Fibroblast of villous mesenchyme (primary cell): ENCODE measurements around the gene MAML2. TPM values are rescaled to one million over a fixed set of nuclear protein-coding genes. Genes with fewer than 3 reads are reported as not detected.

Source experiments
- DNase-seq: peaks from one replicate; pipeline ENCODE4 v3.0.0-alpha.2; 2010; ENCODE audit warnings: low read depth
- H3K4me3 ChIP-seq: 2 replicates; pipeline ENCODE4 v1.5.1; 2011; ENCODE audit warnings: low read depth, mild to moderate bottlenecking, low read length
- total RNA-seq: library from RNA; depleted of rRNA; stranded (reverse); fragments of >200 nt; gene quantifications from 2 replicates; pipeline ENCODE4 v1.2.3, GENCODE V29; 2012
- TF ChIP-seq, protein P1 (sequence below): IDR thresholded peaks from 2 replicates; pipeline ENCODE4 v1.5.1; 2012; ENCODE audit warnings: low read depth, mild to moderate bottlenecking, low read length; ENCODE audit not compliant: insufficient read depth

MAML2 gene
- total RNA-seq, 1 donor, result 30.7 TPM

DNA sequence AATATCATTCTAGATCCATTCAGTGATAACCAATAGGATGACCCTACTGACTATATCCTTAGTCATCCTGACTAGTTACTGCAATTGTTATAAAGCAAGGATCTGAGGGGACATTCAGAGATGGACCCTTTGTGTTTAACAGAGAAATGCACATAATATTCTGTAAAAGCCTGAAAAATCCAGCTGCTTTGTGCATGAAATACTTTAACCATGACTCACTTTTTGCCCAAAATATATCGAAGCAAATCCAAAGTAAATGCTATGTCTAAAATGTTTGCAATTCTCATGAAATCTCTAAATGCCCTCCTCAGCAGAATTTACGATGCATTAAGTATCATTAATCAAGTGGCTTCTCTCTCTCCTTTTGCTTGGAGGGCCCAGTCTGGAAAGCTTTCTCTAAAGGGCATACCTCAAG lies 240.3 kb downstream of the MAML2 start:
- TF ChIP-seq, protein P1, sequence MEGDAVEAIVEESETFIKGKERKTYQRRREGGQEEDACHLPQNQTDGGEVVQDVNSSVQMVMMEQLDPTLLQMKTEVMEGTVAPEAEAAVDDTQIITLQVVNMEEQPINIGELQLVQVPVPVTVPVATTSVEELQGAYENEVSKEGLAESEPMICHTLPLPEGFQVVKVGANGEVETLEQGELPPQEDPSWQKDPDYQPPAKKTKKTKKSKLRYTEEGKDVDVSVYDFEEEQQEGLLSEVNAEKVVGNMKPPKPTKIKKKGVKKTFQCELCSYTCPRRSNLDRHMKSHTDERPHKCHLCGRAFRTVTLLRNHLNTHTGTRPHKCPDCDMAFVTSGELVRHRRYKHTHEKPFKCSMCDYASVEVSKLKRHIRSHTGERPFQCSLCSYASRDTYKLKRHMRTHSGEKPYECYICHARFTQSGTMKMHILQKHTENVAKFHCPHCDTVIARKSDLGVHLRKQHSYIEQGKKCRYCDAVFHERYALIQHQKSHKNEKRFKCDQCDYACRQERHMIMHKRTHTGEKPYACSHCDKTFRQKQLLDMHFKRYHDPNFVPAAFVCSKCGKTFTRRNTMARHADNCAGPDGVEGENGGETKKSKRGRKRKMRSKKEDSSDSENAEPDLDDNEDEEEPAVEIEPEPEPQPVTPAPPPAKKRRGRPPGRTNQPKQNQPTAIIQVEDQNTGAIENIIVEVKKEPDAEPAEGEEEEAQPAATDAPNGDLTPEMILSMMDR, result no peak
- no peak overlapping the region for H3K4me3 ChIP-seq
- DNase-seq, result peak; percentile 45

DNA sequence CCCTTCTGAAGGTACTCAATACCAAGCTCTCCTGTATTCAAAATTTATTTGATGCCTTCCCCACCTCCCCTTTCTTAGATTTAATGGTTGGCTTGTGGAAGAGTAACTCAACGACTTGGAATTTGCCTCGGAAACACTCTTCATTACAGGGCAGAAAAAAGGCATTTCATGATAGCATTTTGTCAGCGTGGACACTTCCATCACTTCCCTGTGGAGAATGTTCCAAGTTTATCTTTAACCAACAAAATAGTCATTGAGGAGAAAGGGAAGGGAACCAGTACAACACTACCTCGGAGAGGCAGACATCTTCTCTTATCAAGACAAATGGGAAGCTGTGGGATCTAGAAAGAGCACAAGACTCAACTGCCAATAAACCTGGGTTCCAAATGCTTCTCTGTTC lies 241.8 kb downstream of the MAML2 start:
- H3K4me3 ChIP-seq, result no peak overlapping the region
- TF ChIP-seq, protein P1, result no peak
- no peak for DNase-seq

GRCh38 chr11:96098511-96099241 lies 244.3 kb downstream of the MAML2 start:
- peak; percentile 70 for DNase-seq
- TF ChIP-seq, protein P1, result no peak
- no peak overlapping the region for H3K4me3 ChIP-seq

DNA sequence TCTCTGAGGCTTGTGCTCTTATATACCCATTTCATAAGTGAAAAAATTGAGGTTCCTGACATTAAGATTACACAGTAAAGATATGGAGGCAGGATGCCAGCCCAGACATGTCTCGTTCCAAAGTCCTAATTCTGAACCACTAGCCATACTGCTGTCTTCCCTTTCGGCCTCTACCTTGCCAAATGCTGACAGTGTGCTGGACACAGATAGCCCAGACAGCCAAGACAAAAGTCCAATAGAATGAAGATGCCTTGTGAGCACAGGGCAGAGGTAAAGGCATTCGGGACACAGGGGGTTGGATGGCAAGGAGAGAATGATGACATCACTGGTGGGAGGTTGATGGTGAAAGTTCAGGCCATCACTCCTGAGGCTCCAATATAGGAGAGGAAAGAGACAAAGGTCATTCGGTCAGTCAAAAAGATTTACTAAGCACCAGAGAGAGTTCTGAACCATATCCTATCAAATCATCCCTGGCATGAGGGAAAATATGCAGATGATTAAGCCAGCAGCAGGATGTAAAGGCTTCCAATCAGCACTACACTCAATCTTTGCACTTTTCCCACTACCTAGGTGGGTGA lies 245.1 kb downstream of the MAML2 start:
- no peak overlapping the region for H3K4me3 ChIP-seq
- DNase-seq, result no peak
- TF ChIP-seq, protein P1, result no peak

GRCh38 chr11:96096360-96096759 lies 246.6 kb downstream of the MAML2 start:
- DNase-seq, result no peak
- TF ChIP-seq, protein P1, result no peak
- H3K4me3 ChIP-seq, result no peak overlapping the region

DNA sequence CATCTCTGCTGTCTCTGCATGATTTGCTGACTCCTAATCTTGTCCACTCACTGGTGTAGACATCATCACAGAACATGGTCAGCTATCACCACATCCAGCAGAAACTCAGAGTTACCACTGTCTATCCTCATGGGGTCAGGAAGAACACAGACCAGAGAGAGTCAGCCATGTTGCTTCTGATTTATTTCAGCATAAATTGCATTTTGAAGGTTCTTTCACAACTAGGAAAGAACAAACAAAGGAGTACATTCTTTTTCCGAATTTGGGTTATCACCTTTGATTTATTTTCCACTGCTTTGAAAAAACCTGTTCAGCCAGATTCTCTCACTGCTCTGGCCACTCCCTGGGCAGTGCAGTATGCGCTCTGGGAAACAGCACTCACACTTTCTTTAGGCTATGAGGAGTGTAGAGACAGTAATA lies 247.1 kb downstream of the MAML2 start:
- TF ChIP-seq, protein P1, result no peak
- no peak for DNase-seq

More for the DNA sequence above, 247.1 kb downstream of the MAML2 start:
- no peak overlapping the region for H3K4me3 ChIP-seq
